PC-3 (cell line): ENCODE measurements around the gene TMEM239.

ENCODE experiments used
- EZH2 ChIP-seq: fragments of 300-600 bp; sonication (generic); IDR thresholded peaks from one replicate; pipeline ENCODE4 v1.6.1; 2017; ENCODE audit warnings: antibody characterized with exemption, mild to moderate bottlenecking, low read length; ENCODE audit not compliant: unreplicated experiment
- TF ChIP-seq, protein P1 (sequence below): fragments of 300-600 bp; sonication (generic); conservative IDR thresholded peaks from 2 replicates; pipeline ENCODE4 v1.5.1; 2017; ENCODE audit warnings: antibody characterized with exemption, low read depth, mild to moderate bottlenecking, low read length

DNA sequence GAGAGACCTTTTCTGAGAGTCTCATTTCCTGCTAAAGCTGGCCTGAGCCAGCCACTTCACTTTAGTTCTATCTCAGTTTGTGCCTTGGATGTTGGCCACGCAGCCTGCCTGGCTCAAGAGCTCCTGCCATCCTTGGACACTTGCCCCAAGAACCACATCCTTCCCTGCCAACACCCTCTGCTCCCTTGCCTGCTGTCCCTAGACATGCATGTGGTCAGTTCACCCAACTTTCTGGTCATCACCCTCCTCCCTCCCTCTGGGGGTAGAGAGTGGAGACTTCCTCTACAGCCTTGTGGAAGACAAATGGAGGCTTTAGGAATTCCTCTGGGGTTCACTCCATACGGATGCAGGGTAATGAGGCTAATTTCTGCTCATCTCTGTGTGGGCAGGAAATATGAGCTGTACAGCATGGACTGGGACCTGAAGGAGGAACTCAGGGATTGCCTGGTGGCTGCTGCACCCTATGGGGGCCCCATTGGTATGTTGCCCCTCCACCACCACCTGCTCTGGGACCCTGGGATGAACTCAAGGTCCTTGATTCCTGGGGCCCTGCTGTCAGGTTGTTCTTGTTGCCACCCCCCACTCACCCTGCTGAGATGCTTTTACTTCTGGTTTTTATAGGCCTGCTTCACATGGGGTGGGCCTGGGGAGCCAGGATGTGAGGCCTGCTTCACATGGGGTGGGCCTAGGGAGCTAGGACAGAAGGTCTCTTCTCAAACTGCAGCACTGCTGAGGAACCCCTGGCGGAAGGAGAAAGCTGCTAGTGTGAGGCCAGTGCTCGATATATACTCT is 43.4 kb downstream of the TMEM239 start:
- TF ChIP-seq, protein P1, sequence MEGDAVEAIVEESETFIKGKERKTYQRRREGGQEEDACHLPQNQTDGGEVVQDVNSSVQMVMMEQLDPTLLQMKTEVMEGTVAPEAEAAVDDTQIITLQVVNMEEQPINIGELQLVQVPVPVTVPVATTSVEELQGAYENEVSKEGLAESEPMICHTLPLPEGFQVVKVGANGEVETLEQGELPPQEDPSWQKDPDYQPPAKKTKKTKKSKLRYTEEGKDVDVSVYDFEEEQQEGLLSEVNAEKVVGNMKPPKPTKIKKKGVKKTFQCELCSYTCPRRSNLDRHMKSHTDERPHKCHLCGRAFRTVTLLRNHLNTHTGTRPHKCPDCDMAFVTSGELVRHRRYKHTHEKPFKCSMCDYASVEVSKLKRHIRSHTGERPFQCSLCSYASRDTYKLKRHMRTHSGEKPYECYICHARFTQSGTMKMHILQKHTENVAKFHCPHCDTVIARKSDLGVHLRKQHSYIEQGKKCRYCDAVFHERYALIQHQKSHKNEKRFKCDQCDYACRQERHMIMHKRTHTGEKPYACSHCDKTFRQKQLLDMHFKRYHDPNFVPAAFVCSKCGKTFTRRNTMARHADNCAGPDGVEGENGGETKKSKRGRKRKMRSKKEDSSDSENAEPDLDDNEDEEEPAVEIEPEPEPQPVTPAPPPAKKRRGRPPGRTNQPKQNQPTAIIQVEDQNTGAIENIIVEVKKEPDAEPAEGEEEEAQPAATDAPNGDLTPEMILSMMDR: no peak
- no peak for TF ChIP-seq EZH2
